HEK293T (cell line): ENCODE data around the gene FLRT2.

Experiments used
- CTCF ChIA-PET: fragments of 350-600 bp; formaldehyde crosslinking; extraction: SDS; loops from one replicate; lab custom pipeline; 2021; ENCODE audit warnings: antibody characterized with exemption, inconsistent platforms; lab: Yijun Ruan, JAX
- POLR2A ChIA-PET: fragments of 350-600 bp; formaldehyde crosslinking; extraction: SDS; loops from one replicate; lab custom pipeline; 2020; ENCODE audit warnings: antibody characterized with exemption, inconsistent platforms; lab: Yijun Ruan, JAX
- DNase-seq: peaks from one replicate; pipeline ENCODE4 v3.0.0; 2012; ENCODE audit warnings: mixed read lengths; ENCODE audit errors: extremely low spot score
- ARNT ChIP-seq: fragments of 450-650 bp; IDR thresholded peaks from 2 replicates; pipeline ENCODE4 v1.6.1; 2017; ENCODE audit warnings: mild to moderate bottlenecking
- BHLHE40 ChIP-seq: fragments of 450-650 bp; IDR thresholded peaks from 2 replicates; pipeline ENCODE4 v1.6.1; 2016; ENCODE audit warnings: mild to moderate bottlenecking, moderate library complexity, borderline replicate concordance
- CTBP1 ChIP-seq: fragments of 450-650 bp; IDR thresholded peaks from 2 replicates; pipeline ENCODE4 v1.6.1; 2016; ENCODE audit warnings: borderline replicate concordance
- ELF4 ChIP-seq: fragments of 450-650 bp; IDR thresholded peaks from 2 replicates; pipeline ENCODE4 v1.6.1; 2017; ENCODE audit warnings: antibody characterized with exemption
- FOXA1 ChIP-seq: fragments of 450-650 bp; IDR thresholded peaks from 2 replicates; pipeline ENCODE4 v1.6.1; 2016; ENCODE audit warnings: mild to moderate bottlenecking
- FOXK2 ChIP-seq: fragments of 450-650 bp; IDR thresholded peaks from 2 replicates; pipeline ENCODE4 v1.6.1; 2016; ENCODE audit warnings: mild to moderate bottlenecking
- FOXM1 ChIP-seq: fragments of 450-650 bp; IDR thresholded peaks from 2 replicates; pipeline ENCODE4 v1.6.1; 2017; ENCODE audit warnings: mild to moderate bottlenecking, borderline replicate concordance
- HDGF ChIP-seq: fragments of 450-650 bp; IDR thresholded peaks from 2 replicates; pipeline ENCODE4 v1.6.1; 2017; ENCODE audit warnings: antibody characterized with exemption, borderline replicate concordance
- L3MBTL2 ChIP-seq: fragments of 450-650 bp; conservative IDR thresholded peaks from 2 replicates; pipeline ENCODE4 v1.6.1; 2016; ENCODE audit warnings: mild to moderate bottlenecking
- LEF1 ChIP-seq: fragments of 450-650 bp; IDR thresholded peaks from 2 replicates; pipeline ENCODE4 v1.6.1; 2017; ENCODE audit warnings: mild to moderate bottlenecking, borderline replicate concordance
- NFRKB ChIP-seq: fragments of 450-650 bp; IDR thresholded peaks from 2 replicates; pipeline ENCODE4 v1.6.1; 2016; ENCODE audit warnings: mild to moderate bottlenecking, moderate library complexity
- PKNOX1 ChIP-seq: fragments of 450-650 bp; IDR thresholded peaks from 2 replicates; pipeline ENCODE4 v1.6.1; 2016
- SP1 ChIP-seq: fragments of 450-650 bp; IDR thresholded peaks from 2 replicates; pipeline ENCODE4 v1.6.1; 2017
- SUZ12 ChIP-seq: fragments of 450-650 bp; IDR thresholded peaks from 2 replicates; pipeline ENCODE4 v1.6.1; 2016; ENCODE audit warnings: mild to moderate bottlenecking
- TARDBP ChIP-seq: fragments of 450-650 bp; IDR thresholded peaks from 2 replicates; pipeline ENCODE4 v1.6.1; 2016
- ZNF384 ChIP-seq: fragments of 450-650 bp; IDR thresholded peaks from 2 replicates; pipeline ENCODE4 v1.6.1; 2016

The FLRT2 gene

GRCh38 chr14:85580536-85581140, 50.7 kb downstream of the FLRT2 start:
- no peak for TF ChIP-seq BHLHE40
- no peak for TF ChIP-seq L3MBTL2
- no peak for TF ChIP-seq HDGF
- no peak for TF ChIP-seq ZNF384
- no peak for TF ChIP-seq ELF4
- TF ChIP-seq FOXK2 = no peak
- TF ChIP-seq LEF1 = no peak
- no peak for TF ChIP-seq SUZ12
- CTCF ChIA-PET = no interaction called here

DNA sequence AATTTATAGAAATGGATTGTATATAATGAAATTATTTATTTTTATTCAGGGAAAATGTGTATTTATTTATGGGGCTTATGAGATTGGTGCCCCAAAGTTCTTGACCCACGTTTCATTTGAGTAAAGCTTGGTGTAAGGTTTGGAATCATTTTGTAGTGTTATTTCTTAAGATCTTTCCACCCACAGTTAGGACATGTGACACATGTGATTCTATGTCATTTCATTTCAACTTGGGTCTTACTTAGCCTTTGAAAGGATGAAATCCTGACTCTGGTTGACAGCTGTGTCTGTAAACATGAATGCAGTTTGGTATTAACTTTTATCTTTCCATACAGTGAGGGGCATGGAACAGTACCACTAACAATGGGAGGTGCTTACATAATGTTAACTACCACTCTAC, 51.7 kb downstream of the FLRT2 start:
- DNase-seq = no peak
- TF ChIP-seq ARNT (no peak), L3MBTL2 (no peak), BHLHE40 (no peak), FOXA1 (no peak), FOXK2 (no peak), ZNF384 (no peak), FOXM1 (no peak), HDGF (no peak), LEF1 (no peak), SP1 (no peak)
- ChIA-PET CTCF (no interaction called here), POLR2A (no interaction called here)

More at GRCh38 chr14:85580536-85581140, 50.7 kb downstream of the FLRT2 start:
- POLR2A ChIA-PET = no interaction called here
- no peak for DNase-seq

DNA sequence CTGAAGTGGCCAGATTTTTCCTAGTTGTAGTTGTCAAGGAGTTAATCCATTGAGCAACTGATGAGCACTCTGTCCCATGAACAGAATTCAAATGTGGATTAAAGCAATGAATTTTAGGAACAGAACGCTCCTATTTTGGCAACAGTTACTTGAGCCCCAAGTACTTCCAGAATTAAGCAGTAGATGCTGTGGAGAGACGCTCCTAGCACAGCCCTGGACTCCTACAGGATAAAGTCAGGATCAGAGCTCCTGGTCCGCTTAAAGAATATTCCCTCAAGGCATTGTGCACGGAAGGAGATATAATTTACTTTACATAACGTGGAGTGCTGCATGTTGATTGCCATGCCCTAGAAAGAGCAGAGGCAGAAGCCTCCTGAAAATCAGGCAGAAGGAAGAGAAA, 53.4 kb downstream of the FLRT2 start:
- CTCF ChIA-PET = no interaction called here

DNA sequence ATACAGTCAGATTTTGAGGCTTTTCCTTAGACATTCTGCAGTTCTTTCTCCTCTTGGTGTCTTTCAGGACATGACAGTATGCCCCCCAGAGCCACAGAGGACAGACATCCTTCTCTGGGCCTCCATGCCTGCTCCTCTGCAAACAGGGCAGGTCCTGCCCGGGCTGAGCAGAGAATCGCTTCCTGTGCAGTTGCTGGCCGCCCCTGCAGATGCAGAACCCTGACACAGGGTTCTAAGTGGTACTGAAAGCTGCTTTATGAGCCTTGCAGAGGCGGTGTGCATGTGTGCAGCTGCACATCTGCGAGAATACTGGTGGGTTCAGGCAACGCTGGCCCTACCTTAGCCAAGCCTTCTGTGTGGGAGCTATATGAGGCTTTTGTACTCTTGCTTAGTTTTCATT, 54.5 kb downstream of the FLRT2 start:
- TF ChIP-seq TARDBP (no peak), PKNOX1 (no peak), L3MBTL2 (no peak), CTBP1 (no peak), NFRKB (no peak), FOXM1 (no peak), ELF4 (no peak), FOXK2 (no peak), ARNT (no peak), FOXA1 (no peak), LEF1 (no peak), SP1 (no peak), ZNF384 (no peak), SUZ12 (no peak), HDGF (no peak), BHLHE40 (no peak)
- no peak for DNase-seq
- POLR2A ChIA-PET = no interaction called here
- CTCF ChIA-PET = interaction anchor here (0.6 kb wide), 1 partner anchor 13 kb away, joined by 3 read pairs; no protein-coding TSS in a partner anchor

More for the DNA sequence above, 53.4 kb downstream of the FLRT2 start:
- no peak for DNase-seq
- POLR2A ChIA-PET = no interaction called here
- no peak for TF ChIP-seq ELF4
- no peak for TF ChIP-seq HDGF
- TF ChIP-seq BHLHE40 = no peak
- no peak for TF ChIP-seq NFRKB
- TF ChIP-seq LEF1 = no peak
- no peak for TF ChIP-seq FOXK2
- TF ChIP-seq FOXM1 = no peak
- no peak for TF ChIP-seq SUZ12
- no peak for TF ChIP-seq CTBP1

- no peak for DNase-seq
- ChIA-PET POLR2A (no interaction called here), CTCF (interaction anchor here (0.6 kb wide), 1 partner anchor 25 kb away, joined by 3 read pairs; no protein-coding TSS in a partner anchor)
- no peak for TF ChIP-seq BHLHE40
- no peak for TF ChIP-seq CTBP1
- no peak for TF ChIP-seq ZNF384
- no peak for TF ChIP-seq NFRKB
- TF ChIP-seq ELF4 = no peak
- TF ChIP-seq LEF1 = no peak
- TF ChIP-seq ARNT = no peak
- TF ChIP-seq SUZ12 = no peak
- no peak for TF ChIP-seq FOXA1
- no peak for TF ChIP-seq PKNOX1
- no peak for TF ChIP-seq FOXK2
- TF ChIP-seq L3MBTL2 = no peak
- no peak for TF ChIP-seq TARDBP
- no peak for TF ChIP-seq FOXM1
- no peak for TF ChIP-seq HDGF
- TF ChIP-seq SP1 = no peak
Observed at GRCh38 chr14:85587151-85587711, 57.3 kb downstream of the FLRT2 start.

GRCh38 chr14:85590784-85591183, 60.8 kb downstream of the FLRT2 start:
- ChIA-PET CTCF (no interaction called here), POLR2A (no interaction called here)
- DNase-seq = no peak
- TF ChIP-seq LEF1 = no peak
- TF ChIP-seq ELF4 = no peak
- TF ChIP-seq L3MBTL2 = no peak
- no peak for TF ChIP-seq HDGF
- no peak for TF ChIP-seq NFRKB
- TF ChIP-seq ARNT = no peak
- no peak for TF ChIP-seq TARDBP
- no peak for TF ChIP-seq CTBP1
- TF ChIP-seq ZNF384 = no peak
- no peak for TF ChIP-seq PKNOX1
- no peak for TF ChIP-seq SP1
- TF ChIP-seq SUZ12 = no peak
- TF ChIP-seq BHLHE40 = no peak
- TF ChIP-seq FOXA1 = no peak
- TF ChIP-seq FOXK2 = no peak
- no peak for TF ChIP-seq FOXM1
